ENCODE measurements around the gene SPAG6.

SPAG6 gene

GRCh38 chr10:22315455-22316285 is 29.6 kb upstream of the SPAG6 start (continued):
- TF ChIP-seq REST (tag by site-specific recombination; IDR thresholded peaks at IDR 0.05) (0 out of 2 replicates have a peak, but pooled peaks have one; percentile 41), ZNF626 (tag by site-specific recombination; IDR thresholded peaks at IDR 0.05) (no peak), PATZ1 (tag by site-specific recombination; IDR thresholded peaks at IDR 0.05) (peak; percentile 87), ZFP69B (tag by site-specific recombination; IDR thresholded peaks at IDR 0.05) (peak; percentile 67), ZBTB7A (tag by site-specific recombination; IDR thresholded peaks at IDR 0.05; ENCODE audit: low read depth) (peak; percentile 42; the same call in 1 of the 2 replicates), ZXDB (tag by site-specific recombination; IDR thresholded peaks at IDR 0.05) (peak; percentile 68), EGR2 (tag by site-specific recombination; IDR thresholded peaks at IDR 0.05; ENCODE audit: low read depth) (peak; percentile 48)

GRCh38 chr10:22316286-22317075 is 28.8 kb upstream of the SPAG6 start, which contains the start of gene COMMD3:
Gene COMMD3 (plus strand): TSS chr10:22316388. CDS start chr10:22316418, 30 bp downstream.
- H3K4me3 ChIP-seq (ENCODE audit: low read depth, low read length), result peak within 1 kb of the TSS; percentile 75
- peaks cover 14% of the 10 kb centered on the region; the same call in 1 of the 2 replicates for H3K4me1 ChIP-seq (ENCODE audit: control insufficient read depth, insufficient read depth, low read length)
- H3K9me3 ChIP-seq (ENCODE audit: control insufficient read depth, insufficient read depth, low read depth, low read length), result no peaks in the 10 kb centered on the region
- H3K36me3 ChIP-seq (ENCODE audit: control insufficient read depth in 2 of 2, insufficient read depth in 1 of 2, low read length in 2 of 2), result no peaks in the 10 kb centered on the region
- peak within 1 kb of the TSS; percentile 96 for H3K27ac ChIP-seq (ENCODE audit: extremely low read depth, low read depth, low read length)
- ChIA-PET CTCF (interaction anchor here (0.7 to 1.2 kb wide), 6 partner anchors 83 to 819 kb away, joined by 3 read pairs; no protein-coding TSS in a partner anchor), POLR2A (interaction anchor here (1.0 to 4.5 kb wide), 12 partner anchors 8 to 320 kb away, joined by 3 to 37 read pairs (median 6); partner anchors contain the start of genes DNAJC1 and SPAG6)
- TF ChIP-seq PRDM10 (tag by site-specific recombination; IDR thresholded peaks at IDR 0.05) (peak; percentile 52; the same call in 1 of the 2 replicates), ZNF600 (tag by site-specific recombination; IDR thresholded peaks at IDR 0.05) (peak; percentile 93), ZFP37 (tag by site-specific recombination; IDR thresholded peaks at IDR 0.05) (peak; percentile 52; the same call in 1 of the 2 replicates), ZBTB6 (tag by site-specific recombination; IDR thresholded peaks at IDR 0.05) (peak; percentile 55; the same call in 1 of the 2 replicates), ZNF558 (tag by site-specific recombination; IDR thresholded peaks at IDR 0.05) (no peak), ZBTB10 (tag by site-specific recombination; IDR thresholded peaks at IDR 0.05) (peak; percentile 32; the same call in 1 of the 2 replicates), ZNF501 (tag by site-specific recombination; IDR thresholded peaks at IDR 0.05) (peak; percentile 37; the same call in 1 of the 2 replicates), ZNF112 (tag by site-specific recombination; IDR thresholded peaks at IDR 0.05) (no peak), ZNF792 (tag by site-specific recombination; IDR thresholded peaks at IDR 0.05) (peak; percentile 90), ZNF18 (tag by site-specific recombination; IDR thresholded peaks at IDR 0.05) (no peak)

Measured in HEK293 (cell line).